ENCODE measurements around the gene STRC. TPM values are rescaled to one million over a fixed set of nuclear protein-coding genes. Genes with fewer than 3 reads are reported as not detected.
"Not testable (repeated sequence)": the region's sequence is repeated elsewhere in the genome, so short reads cannot be mapped to it uniquely, and the experiment has no call there.

STRC gene
- under 1 TPM in 2 of 3 donors, not detected in 1; 0.19 to 0.21 TPM for polyA plus RNA-seq

GRCh38 chr15:43618700-43619099 lies at the start of gene STRC:
TSS of gene STRC (minus strand) at chr15:43618800. CDS start at chr15:43618722, 78 bp downstream.
- H3K27ac ChIP-seq (ENCODE audit: low read depth, low read length), result not testable (repeated sequence)
- no CpG with 5 or more reads among the region's 2 CpGs for WGBS, 3 donors

- WGBS, 3 donors, result no CpG with 5 or more reads among the region's 1 CpG
- H3K27ac ChIP-seq (ENCODE audit: low read depth, low read length), result not testable (repeated sequence)
Measured at GRCh38 chr15:43666177-43666576, 47.6 kb upstream of the STRC start.

GRCh38 chr15:43663333-43663732 lies 44.7 kb upstream of the STRC start:
- no CpG with 5 or more reads among the region's 8 CpGs for WGBS, 3 donors
- not testable (repeated sequence) for H3K27ac ChIP-seq (ENCODE audit: low read depth, low read length)

- 87 to 100% methylated on average over 1 of the region's 2 CpGs; no CpG with 5 or more reads in 1 of the 3 donors for WGBS, 3 donors
- H3K27ac ChIP-seq (ENCODE audit: low read depth, low read length), result not testable (repeated sequence)
Measured at GRCh38 chr15:43662293-43662692, 43.7 kb upstream of the STRC start.

- H3K27ac ChIP-seq (ENCODE audit: low read depth, low read length), result not testable (repeated sequence)
- WGBS, 3 donors, result 100% methylated on average over 1 to 5 of the region's 10 CpGs
Measured at GRCh38 chr15:43659727-43660126, 41.1 kb upstream of the STRC start.

- H3K27ac ChIP-seq (ENCODE audit: low read depth, low read length), result not testable (repeated sequence)
- 89 to 98% (median 95%) methylated on average over 8 to 16 of the region's 16 CpGs for WGBS, 3 donors
Measured at GRCh38 chr15:43649430-43649926, 30.9 kb upstream of the STRC start.

- 87 to 91% (median 88%) methylated on average over 63 to 85 of the region's 85 CpGs for WGBS, 3 donors
Measured at GRCh38 chr15:43648649-43649429, 30.2 kb upstream of the STRC start, which contains the start of gene CATSPER2. TSS of gene CATSPER2 (minus strand) at chr15:43648844. CDS start at chr15:43648061, 783 bp downstream.

GRCh38 chr15:43638464-43639204 lies 20.0 kb upstream of the STRC start:
- H3K27ac ChIP-seq (ENCODE audit: low read depth, low read length), result not testable (repeated sequence)
- WGBS, 3 donors, result 90 to 94% (median 92%) methylated on average over 8 of the region's 8 CpGs

More at GRCh38 chr15:43648649-43649429, 30.2 kb upstream of the STRC start, which contains the start of gene CATSPER2:
- no peak within 1 kb of the TSS for H3K27ac ChIP-seq (ENCODE audit: low read depth, low read length)

- not testable (repeated sequence) for H3K27ac ChIP-seq (ENCODE audit: low read depth, low read length)
Measured at GRCh38 chr15:43626937-43627336, 8.3 kb upstream of the STRC start.

GRCh38 chr15:43625106-43625505 lies 6.5 kb upstream of the STRC start:
- no peak overlapping the region for H3K27ac ChIP-seq (ENCODE audit: low read depth, low read length)
- 17 to 30% (median 19%) methylated on average over 5 of the region's 5 CpGs for WGBS, 3 donors

GRCh38 chr15:43622068-43622799 lies 3.6 kb upstream of the STRC start:
- H3K27ac ChIP-seq (ENCODE audit: low read depth, low read length), result not testable (repeated sequence)
- 68 to 80% (median 70%) methylated on average over 4 to 5 of the region's 7 CpGs for WGBS, 3 donors

GRCh38 chr15:43617750-43618149 lies 850 bp downstream of the STRC start:
- 52 to 77% (median 68%) methylated on average over 3 of the region's 8 CpGs for WGBS, 3 donors
- not testable (repeated sequence) for H3K27ac ChIP-seq (ENCODE audit: low read depth, low read length)

- H3K27ac ChIP-seq (ENCODE audit: low read depth, low read length), result not testable (repeated sequence)
- 86 to 91% (median 89%) methylated on average over 6 of the region's 6 CpGs for WGBS, 3 donors
Measured at GRCh38 chr15:43602233-43602632, 16.4 kb downstream of the STRC start.

- not testable (repeated sequence) for H3K27ac ChIP-seq (ENCODE audit: low read depth, low read length)
- WGBS, 3 donors, result no CpG with 5 or more reads among the region's 2 CpGs
Measured at GRCh38 chr15:43600200-43600599, 18.4 kb downstream of the STRC start.

- H3K27ac ChIP-seq (ENCODE audit: low read depth, low read length), result not testable (repeated sequence)
- 70 to 97% (median 86%) methylated on average over 3 to 6 of the region's 6 CpGs for WGBS, 3 donors
Measured at GRCh38 chr15:43599131-43599530, 19.5 kb downstream of the STRC start.

- no CpG with 5 or more reads among the region's 43 CpGs for WGBS, 3 donors
- H3K27ac ChIP-seq (ENCODE audit: low read depth, low read length), result not testable (repeated sequence)
Measured at GRCh38 chr15:43593328-43594190, 25.0 kb downstream of the STRC start, which contains the start of gene CKMT1B. TSS of gene CKMT1B (plus strand) at chr15:43594027. CDS start at chr15:43594219, 192 bp downstream.

- 12 to 25% (median 18%) methylated on average over 4 of the region's 8 CpGs for WGBS, 3 donors
- H3K27ac ChIP-seq (ENCODE audit: low read depth, low read length), result not testable (repeated sequence)
Measured at GRCh38 chr15:43592841-43593240, 25.8 kb downstream of the STRC start.

Data from adipose tissue (tissue), 3 donors.